GM21528 (cell line): ENCODE data around the gene LAS1L.
A peak's percentile ranks its signal among the peaks of the same experiment; 100 is the strongest.
"Not testable (repeated sequence)": the region's sequence is repeated elsewhere in the genome, so short reads cannot be mapped to it uniquely, and the experiment has no call there.

Experiments
- ATAC-seq: cut with Tn5 transposase; IDR thresholded peaks from one replicate; pipeline ENCODE4 v1.9.1; 2021; ENCODE audit warnings: mild to moderate bottlenecking, moderate library complexity; ENCODE audit not compliant: unreplicated experiment, low FRiP score

The LAS1L gene

GRCh38 chrX:65534450-65535292 is at the start of gene LAS1L:
LAS1L (minus strand) TSS chrX:65534787; CDS start chrX:65534715, 72 bp downstream.
- peak; percentile 100 for ATAC-seq

DNA sequence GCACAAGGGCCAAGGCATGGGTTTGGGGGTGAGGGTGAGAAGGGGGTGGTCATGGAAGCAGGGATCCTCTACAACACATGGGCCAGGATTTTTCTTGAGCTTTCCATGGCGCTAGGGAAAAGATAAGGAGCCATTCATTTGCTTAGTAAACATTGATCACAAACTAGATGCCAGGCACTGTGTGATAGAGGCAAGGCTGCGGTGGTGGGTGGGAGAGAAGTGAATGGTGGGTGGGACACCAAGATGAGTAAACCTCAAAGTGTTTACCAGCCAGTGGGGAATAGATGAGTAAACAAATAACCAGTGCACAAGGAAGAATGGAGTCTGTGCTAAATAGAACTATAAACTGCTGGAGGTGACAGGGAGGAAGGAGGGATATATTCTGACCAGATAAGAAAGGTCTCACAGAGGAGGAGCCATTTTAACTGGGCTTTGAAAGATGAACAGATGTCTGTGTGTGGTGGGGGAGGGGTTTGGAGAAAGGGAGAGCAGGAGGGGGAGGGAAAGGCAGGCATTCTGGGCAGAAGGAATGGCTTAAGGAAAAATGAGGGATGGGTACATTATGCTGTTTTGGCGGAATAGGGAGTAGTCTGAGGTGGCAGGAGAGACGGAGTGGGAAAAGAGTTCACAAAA is 48.0 kb upstream of the LAS1L start:
- no peak for ATAC-seq

DNA sequence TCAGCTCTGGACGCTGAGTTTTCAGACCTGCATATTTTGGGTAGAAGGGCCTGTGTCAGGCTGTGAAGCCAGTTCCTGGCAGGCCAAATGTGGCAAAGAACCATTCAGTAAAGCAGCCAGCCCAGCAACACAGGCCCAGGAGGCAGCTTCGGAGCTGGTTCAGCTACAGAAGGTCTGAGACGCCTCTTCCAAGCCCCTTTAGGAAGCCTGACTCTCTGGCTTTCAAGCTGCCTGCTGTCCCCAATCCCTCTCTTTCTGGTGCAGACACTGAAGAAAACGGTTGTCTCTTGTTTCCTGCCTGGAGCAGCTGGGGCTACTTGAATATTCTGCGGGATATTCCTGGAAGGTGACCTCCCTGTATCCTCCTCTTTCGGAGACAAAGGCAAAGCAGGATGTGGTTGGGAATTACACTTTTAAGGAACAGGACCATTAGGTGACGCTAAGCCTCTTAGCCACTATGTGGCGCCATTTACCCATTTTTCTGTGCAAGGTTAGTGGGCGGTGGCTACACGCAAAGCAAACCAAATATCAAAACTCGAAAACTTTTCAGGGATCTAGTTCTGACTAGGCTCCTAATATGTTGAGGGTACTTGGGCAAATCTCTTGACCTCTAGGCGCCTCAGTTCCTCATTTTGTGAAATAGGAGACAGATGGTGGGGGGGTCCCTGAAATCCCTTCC is 47.2 kb upstream of the LAS1L start:
- peak; percentile 78 for ATAC-seq

DNA sequence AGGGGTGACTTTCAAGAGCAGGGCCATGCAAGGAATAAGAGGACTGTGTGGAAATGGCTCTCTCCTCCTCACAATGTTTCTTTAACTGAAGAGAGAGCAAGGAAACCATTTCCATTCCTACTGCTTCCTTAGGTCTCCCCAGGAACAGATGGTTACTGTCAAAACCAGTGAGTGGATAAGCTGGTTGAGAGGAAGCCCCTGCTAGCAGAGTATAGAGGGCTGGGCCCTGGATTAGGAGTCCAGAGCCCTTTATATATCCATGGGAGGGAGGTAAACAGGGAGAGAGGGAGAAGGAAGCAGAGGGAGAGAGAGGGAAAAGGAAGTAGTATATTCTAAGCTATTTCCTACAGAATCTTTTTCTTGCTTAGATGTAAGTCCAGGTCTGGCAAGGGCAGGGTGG is 43.8 kb upstream of the LAS1L start:
- ATAC-seq = no peak

DNA sequence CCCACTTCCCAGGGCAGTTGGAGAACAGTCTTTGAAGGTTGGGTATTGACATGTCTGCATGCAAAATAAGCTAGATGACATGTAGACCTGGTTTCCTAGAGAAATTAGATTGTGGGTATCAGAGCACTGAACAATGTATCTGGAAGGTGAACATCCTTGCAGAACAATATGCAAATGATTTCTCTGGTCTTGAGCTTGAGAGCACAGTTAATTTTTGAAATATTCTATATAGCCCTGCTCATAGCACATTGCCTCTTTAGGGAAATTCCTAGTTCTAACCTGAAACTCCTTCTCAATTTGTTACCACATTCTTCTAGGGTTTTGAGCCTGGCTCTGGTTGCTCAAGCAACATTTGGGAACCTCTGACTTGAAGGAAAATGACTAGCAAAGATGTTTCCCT is 41.6 kb upstream of the LAS1L start:
- ATAC-seq = no peak

DNA sequence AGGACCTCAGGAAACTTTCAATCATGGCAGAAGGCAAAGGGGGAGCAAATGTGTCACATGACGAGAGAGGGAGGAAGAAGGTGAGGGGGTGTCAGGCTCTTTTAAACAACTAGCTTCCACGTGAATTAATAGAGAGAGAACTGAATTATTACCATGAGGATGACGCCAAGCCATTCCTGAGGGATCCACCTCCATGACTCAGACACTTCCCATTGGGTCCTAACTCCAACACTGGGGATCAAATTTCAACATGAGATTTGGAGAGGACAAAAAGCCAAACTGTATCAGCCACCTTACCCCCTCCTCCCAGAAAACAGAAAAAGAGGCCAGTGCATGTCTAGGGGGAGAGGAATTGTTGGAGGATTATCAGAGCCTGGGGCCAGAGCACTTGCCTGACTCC is 40.4 kb upstream of the LAS1L start:
- ATAC-seq = no peak

GRCh38 chrX:65574356-65574755 is 39.8 kb upstream of the LAS1L start:
- no peak for ATAC-seq

GRCh38 chrX:65572971-65573370 is 38.4 kb upstream of the LAS1L start:
- ATAC-seq = no peak

GRCh38 chrX:65562850-65563249 is 28.3 kb upstream of the LAS1L start:
- ATAC-seq = not testable (repeated sequence)

DNA sequence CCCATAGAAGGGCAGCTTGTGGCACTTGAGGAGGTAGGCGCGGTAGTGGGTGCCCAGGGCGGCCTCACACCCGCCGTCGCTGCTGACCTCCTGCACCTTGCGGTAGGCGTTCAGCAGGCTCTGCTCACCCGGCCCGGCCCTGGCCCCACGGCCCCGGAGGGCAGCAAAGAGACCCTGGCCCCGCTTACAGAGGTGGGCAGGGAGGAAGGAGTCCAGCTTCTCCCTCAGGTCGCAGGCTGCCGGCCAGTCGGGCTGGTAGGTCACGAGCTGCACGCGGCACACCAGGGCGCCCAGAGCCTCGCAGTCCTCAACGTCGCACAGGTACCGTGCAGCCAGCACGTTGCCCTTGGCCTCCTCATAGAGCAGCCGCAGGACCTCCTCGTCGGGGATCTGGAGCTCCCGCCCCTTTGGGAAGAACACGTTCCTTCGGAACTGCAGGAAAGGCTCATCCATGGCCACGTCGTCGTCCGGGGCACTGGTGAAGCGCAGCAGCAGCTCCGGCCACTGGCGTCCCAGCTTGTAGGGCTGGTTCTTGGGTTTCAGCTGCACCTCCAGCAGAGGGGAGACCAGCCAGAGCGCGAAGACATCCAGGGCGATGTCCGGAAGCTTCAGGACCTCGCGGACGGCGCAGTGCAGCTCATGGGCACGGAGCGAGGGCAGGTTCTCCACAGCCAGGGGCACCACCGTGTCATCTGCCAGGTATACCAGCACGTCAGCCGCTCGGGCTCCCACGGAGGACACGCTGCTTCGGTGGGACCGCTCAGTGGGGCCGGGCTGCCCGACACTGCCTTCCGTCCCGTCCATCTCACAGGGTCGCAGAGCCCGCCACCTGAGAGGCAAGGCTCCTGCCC is 17.1 kb upstream of the LAS1L start:
- ATAC-seq = no peak

GRCh38 chrX:65551086-65551485 is 16.5 kb upstream of the LAS1L start:
- no peak for ATAC-seq

GRCh38 chrX:65545456-65545855 is 10.9 kb upstream of the LAS1L start:
- ATAC-seq = no peak

GRCh38 chrX:65537229-65537628 is 2.6 kb upstream of the LAS1L start:
- ATAC-seq = no peak

- ATAC-seq = no peak
Observed at GRCh38 chrX:65536291-65536690, 1.7 kb upstream of the LAS1L start.

- ATAC-seq = no peak
Observed at GRCh38 chrX:65532016-65532415, 2.6 kb downstream of the LAS1L start.

- no peak for ATAC-seq
Observed at GRCh38 chrX:65528705-65529340, 5.8 kb downstream of the LAS1L start.

GRCh38 chrX:65528293-65528692 is 6.3 kb downstream of the LAS1L start:
- no peak for ATAC-seq

DNA sequence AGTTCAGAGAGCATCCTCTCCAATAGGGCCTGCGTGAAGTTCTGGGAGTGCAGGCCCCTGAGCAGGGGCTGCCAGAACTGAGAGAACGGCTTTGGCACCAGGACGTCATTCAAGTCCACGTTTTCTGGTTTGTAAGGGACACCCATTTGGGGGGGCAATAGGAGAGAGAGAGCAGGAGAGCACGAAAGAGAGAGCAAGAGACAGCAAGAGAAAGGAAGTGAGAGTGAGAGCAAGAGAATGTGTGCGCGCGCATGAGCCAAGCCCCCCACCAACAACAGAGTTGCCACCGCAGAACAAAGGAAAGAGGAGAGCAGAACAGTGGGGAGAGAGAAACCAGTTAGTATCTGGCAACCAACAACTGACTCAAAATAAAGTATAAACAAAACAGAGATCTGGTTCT is 10.4 kb downstream of the LAS1L start:
- no peak for ATAC-seq

- ATAC-seq = no peak
Observed at GRCh38 chrX:65522739-65523372, 11.7 kb downstream of the LAS1L start.

DNA sequence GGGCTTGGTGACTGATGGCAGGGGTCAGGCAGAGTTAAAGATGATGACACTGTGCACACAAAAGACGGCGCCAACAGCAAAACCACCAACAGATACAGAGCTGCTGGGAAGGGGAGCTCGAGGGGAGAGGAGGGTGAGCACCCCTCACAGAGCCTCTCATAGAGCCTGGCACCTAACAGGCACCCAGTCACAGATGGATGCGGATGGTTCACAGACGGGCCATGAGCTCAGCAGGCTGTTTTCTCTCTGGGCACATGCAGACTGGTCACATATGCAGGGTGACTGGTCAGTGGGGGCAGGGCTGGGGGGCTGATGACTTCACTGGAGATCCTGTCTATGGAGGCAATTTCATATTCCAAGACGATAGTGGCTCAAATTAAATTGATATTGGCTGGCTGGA is 15.1 kb downstream of the LAS1L start:
- ATAC-seq = not testable (repeated sequence)
